NCI-H128 (cell line): ENCODE measurements around the gene GLYR1.

Experiments used
- DNase-seq: peaks from one replicate; lab custom pipeline; 2025; ENCODE audit not compliant: unreplicated experiment; lab: John Stamatoyannopoulos, UW

GLYR1 gene

DNA sequence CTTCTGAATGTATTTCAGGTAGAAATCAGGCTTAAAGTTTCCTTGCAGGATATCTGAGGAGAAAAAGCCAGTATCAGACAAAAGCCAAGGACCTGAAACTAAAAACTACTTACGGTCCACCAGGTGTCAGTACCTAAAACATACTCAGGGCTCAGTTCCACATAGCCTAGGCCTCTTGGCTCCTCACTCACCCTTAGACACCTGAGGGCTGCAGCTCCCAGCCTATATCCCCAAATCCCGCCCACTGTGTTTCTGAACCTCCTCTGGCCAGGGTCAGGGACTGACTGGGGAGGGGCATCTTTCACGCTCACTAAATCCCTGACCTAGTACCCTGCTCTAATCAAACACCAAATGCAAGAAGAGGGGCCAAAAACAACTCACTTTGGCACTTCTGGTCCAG, 35.8 kb downstream of the GLYR1 start:
- no peak for DNase-seq

DNA sequence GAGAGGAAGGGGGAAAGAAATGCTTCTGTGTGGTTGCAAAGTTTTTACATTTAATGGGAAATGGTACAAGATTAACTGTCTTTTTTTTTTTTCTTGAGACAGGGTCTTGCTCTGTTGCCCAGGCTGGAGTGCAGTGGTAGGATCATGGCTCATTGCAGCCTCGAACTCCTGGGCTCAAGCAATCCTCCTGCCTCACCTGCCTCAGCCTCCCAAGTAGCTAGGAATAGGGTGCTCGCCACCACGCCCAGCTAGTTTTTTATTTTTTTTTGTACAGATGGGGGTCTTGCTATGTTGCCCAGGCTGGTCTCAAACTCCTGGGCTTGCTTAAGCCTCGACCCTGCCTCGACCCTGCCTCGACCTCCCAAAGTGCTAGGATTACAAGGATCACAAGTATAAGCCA, 40.8 kb downstream of the GLYR1 start:
- no peak for DNase-seq

DNA sequence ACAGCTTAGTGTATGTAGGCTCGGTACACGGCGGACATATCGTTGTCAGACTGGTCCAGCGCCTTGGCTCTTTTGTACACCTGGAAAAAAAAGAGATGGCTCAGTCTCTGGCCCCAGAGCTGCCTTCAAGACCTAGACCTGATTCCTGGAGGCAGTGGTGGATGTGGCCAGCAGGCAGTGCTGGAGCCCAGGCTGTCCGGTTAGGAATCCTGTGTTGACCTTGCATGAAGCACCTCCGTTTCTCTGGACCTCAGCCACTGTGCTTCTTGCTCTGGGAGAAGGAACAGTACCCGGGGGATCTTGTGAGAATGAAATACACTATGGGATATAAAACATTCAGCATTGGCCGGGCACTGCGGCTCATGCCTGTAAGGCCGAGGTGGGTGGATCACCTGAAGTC, 41.9 kb downstream of the GLYR1 start:
- no peak for DNase-seq

DNA sequence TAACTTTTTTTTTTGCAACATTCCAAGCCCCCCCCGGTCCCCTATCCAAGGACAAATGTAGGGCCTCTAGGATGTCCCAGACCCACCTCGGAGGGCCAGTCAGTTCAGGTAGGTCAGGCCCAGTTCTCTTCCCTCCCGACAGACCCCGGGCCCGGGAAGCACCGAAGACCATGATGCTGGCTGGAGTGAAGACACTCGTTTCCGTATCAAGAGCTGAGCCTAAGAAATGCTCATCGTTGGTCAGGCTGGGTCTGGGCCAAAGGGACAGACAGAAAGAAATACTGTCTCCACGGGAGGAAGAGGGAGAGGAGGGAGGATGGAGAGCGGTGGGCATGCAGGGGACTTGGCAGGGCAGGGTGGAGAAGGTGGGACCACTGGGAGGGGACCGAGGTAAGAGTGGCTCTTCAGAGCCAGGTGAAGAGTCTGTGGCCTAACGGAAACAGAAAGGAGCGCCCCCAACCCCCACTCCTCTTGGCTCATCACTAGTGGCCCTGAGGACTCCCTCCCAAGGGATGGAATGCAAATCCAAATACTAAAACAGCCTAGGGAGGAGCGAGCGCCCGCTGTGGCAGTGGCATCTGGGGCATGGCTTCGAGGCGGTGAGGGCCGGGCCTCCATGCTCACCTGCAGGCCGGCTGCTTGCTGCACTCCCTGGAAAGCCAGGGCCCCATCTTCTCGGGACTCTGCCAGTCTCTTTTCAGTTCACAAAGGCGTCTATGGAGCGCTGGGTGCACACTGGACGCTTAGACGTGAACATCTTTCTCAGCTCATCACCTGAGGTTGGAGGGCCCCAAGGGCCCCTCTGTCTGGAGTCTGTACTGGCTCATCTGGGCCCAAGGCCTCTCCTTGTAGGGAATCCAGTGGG, 43.0 kb downstream of the GLYR1 start:
- no peak for DNase-seq

DNA sequence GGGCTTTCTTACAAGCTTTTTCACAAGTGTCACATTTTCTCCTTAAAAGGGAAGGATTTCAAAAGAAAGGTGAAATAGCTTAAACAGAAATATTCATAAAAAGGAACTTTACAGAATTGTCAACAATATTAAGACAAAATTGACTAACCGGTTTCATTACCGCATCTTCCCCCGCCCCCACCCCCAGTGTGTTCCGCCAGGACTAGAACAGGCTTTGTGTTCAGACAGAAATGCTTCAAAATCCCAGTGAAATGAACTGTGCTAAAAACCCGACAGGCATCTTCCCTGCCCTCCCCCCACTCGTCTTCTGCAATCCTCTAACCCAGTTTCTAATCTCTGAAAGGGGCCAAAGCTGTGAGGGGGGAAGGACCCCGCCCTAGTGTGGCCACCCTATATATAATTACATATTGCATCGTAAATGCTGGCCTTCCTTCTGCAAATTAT, 43.7 kb downstream of the GLYR1 start:
- DNase-seq, result no peak

DNA sequence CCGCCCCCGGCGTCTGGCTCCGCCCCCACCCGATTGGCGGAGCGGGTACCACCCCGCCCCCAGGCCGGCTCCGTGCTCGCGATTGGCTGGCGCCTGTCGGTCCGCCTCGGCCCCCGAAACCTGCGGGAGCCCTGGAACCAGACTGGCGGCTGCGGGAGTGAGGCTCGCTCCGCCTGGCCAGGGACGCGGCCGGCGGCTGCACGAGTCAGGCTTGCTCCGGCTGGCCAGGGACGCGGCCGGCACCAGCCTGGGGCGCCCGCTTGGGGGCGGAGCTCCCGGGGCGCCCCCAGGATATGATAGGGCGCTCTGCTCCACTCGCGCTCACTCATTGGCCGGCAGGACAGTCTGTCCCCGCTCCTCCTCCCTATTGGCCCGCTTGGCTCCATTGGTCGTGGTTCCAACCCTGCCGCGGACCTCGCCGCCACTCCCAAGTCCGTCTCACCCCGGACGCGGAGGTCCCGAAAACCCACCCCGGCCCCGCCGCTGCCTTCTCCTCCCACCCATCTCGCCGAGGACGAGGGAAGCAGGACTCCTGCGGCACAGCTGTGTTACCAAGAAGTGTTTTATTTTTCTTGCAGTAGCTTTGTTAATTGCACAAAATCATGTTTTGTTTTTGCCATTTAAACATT, 44.3 kb downstream of the GLYR1 start:
- DNase-seq, result peak; percentile 72

DNA sequence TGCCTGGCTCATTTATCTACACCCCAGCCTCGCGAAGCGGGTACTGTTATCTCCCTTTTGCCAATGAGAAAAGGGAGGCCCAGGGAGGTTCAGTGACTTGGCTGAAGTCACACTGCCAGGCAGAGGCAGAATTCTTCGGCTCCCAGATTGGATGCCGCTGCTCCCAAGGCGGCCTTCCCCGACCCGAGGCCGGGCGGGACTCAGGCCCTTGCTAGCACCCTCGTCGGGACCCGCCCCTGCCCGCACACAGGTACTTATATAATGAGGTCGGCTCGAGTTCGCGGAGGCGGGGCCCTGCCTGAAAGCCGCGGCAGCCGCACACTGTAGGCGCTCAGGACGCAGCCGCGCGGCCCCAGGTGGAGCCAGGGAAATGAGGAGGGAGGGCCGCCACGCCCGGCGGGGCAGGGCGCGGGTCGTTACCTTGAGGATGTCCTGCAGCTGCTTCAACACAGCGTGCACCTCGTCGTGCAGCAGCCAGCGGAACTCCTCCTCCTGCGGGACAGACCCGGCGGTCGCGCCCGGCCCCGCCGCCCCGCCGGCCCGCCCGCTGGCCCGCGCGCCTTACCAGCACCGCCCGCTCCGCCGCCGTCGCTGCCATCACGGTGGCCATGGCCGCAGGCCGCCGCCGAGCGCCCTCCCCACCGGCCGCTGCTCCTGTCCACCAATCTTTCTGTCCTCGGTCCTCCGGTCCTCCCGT, 45.0 kb downstream of the GLYR1 start, which contains the start of gene ROGDI:
TSS of gene ROGDI (minus strand) at position 672 of the 697 bp plus-strand sequence. CDS start at position 610, 62 bp downstream.
- DNase-seq, result peak; percentile 34

DNA sequence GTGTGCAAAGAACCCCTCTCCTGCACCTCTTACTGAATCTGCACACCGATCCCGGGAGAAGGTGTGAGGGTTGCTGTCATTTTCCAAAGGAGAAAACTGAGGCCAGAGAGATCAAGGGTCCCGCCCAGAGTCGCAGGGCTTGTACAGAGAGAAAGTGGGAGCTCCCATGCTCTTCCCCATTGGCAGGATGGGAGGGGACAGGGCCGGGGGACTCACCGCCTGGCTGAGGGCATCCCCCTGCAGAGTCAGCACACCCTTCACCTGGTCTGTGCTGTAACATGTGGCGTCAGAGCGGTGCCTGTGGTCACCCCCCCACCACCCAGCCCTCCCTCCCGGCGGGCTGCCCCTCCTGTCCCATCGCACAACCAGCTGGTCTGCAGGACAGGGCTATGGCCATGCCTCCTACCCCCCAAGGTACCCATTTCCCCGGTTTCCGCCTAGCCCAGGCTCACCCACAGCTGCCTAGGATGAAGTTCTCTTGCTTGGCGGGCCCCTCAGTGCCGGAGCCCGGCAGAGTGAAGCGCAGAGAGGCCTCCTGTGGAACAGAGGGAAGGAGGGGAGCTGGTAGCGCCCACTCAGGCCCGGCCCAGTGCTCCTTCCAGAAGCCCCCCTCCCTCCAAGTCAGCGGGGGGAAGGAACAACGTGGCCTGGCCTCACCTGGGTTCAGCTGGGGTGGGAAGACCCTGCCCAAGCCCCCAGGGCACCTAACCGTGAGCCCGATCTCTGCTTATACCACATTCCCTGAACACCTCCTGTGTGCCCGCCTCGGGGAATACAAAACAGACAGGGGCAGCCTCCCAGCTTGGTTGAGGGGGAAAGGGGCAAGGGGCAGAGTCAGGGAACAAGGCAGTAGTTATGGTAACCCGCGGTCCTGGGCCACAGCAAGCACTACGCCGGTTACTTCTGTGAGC, 45.8 kb downstream of the GLYR1 start:
- no peak for DNase-seq

DNA sequence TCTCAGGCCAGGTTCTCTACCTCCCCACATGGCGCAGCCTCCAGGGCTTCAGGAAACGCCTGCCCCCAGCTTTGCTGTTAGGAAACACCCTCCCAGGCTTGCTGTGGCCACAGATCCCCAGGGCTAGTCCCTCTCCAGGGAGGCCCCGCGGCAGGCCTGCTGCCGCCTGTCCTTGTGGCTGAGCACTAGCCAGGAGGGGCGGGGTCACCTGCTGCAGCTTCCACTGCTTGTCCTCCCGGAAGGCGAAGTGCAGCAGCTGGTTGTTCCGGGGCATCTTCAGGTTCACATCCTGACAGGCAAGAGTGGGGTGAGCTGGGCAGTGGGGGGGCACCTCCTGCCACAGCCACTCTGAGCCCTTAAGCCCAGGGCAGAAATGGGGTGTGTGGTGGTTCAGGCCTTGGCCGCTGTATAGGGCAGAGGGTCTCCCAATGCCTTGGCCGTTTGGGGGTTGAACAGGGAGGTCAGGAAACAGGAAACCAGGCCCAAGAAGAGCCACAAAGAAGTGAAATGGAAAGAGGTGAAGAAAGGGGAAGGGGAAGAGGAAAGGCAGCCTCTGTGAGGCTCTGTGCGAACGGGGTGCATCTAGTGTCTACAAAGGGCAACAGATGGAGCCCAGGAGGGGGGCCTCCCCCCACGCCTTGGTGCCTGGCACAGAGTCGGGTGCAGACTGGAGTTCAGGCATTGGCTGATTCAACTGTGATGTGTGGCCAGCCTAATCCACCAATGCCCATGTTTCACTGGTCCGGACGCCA, 46.6 kb downstream of the GLYR1 start:
- no peak for DNase-seq

DNA sequence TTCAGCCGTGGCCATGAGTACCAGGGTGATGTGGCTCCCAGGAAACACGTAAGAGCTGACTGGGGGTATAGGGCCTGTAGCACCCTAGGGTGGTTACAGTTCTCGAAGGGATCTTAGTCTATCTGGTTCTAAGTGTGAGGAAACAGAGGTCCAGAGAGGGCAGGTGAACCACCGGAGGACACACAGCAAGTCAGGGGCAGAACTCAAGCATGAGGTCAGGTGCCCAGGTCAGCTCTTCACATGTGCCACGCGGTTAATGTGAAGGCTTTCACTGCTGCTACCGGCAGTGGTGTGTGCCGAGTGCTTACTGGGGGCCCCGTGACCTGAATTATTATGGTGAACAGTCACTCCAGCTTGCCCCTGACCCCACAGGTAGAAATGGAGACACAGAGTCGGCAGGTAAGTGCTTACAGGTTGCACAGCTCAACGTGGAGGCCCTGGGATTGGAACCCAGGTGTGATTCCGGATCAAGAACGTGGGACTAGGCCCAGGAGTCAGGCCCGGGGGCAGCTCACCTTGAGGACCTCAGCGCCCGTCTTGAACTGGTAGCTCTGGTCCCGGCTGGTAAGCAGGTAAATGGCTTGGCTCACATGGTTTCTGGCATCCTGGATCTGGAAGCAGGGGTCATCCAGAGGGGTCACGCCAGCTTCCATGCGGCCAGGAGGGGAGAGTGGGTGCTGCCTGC, 47.8 kb downstream of the GLYR1 start:
- no peak for DNase-seq

DNA sequence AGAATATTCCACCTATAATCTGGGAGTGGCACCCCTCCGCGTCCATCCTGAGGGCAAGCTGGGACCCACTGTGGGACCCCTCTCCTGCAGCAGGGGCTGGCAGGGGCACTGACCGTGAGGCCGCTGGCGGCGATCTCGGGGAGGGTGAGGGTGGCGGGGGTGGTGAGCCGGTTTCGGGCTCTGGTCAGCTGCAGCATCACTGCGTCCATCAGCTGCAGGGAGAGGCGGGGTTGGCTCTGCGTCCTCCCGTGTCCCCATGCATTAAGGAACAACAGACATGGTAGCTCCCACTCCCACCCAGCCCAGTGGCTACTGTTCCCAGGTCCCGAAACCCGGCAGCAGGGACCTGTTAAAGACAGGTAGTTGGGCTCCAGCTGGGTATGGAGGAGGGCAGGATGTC, 48.6 kb downstream of the GLYR1 start:
- DNase-seq, result no peak

DNA sequence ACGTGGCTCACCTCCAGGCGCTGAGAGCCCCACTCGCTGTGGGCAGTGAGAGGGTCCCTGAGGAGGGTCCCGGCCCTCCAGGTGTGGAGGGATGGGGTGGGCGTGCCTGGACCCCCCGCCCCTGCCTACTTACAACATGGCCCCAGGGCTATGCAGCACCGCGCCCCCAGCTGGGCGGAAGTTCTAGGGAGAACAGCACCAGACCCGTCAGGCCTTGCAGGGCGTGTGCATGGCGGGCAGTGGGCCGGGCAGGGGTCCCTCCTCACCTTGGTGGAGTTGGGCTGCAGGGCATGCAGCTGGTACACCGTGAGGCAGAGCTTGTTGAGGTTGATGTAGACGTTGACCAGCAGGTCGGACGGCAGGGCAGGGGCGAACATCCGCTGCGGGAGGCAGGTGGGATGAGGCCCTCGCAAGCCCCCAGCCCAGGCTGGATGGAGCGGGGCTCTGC, 49.3 kb downstream of the GLYR1 start:
- no peak for DNase-seq

DNA sequence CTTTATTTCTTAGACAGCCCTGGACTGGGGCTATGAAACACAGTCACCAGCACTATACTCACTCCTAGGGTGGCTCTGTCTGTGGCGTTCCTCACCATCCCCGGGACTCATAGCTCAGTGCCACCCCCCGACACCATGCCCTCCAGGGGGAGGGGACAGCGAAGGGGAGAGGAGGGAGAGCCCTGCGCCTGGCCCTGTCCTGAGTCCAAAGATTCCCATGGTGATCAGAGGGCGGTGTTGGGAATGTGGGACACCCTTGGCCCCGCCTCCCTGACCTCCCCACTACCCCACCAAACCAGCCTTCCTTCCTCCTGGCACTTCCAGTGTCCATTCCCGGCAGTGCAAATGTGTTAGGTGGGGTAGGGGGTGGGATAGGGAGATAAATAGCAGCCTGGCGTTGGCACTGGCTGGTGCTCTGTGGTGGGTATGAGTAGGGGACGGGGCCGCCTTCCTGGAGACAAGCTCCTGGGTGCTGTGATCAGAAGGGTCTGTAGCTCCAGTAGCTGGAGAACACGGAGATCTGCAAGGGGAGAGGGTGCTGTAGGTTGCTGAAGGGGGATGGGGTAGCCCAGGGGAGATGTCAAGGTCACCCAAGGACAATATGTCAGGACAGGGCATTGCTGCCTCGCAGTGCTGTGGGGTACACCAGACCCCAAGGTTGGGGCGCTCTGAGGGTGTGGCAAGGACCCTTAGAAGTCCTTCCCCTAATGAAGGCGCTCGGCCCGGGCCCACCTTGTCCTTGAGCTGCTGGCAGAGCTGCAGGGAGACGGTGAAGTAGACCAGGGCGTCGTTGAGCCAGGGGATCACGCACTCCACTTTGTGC, 49.9 kb downstream of the GLYR1 start:
- no peak for DNase-seq

DNA sequence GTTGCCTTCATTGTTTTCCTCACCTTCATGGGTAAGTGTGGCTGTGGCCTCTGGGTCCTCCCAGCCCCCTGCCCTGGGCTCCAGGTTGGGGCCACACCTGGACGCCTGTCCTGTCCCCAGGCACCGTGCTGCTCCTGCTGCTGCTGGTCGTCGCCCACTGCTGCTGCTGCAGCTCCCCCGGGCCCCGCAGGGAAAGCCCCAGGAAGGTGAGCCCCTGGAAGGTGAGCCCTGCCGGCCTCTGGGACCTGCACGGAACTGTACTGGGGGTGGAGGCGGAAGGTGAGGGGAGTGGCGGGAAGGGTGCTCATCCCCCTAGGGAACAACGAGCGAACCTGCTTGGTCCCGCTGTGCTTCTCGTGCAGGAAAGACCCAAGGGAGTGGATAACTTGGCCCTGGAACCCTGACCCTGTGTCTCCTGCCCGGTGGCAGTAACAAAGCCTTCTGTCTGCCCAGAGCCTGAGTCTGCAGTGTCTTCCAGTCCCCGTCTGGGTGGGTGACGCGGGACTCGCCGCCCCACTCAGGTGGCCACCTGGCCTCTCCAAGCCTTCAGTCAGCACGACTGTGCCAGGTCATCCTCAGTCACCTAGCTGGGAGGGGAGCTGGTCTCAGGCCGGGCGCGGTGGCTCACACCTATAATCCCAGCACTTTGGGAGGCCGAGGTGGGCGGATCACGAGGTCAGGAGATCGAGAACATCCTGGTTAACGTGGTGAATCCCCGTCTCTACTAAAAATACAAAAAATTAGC, 51.1 kb downstream of the GLYR1 start:
- no peak for DNase-seq

DNA sequence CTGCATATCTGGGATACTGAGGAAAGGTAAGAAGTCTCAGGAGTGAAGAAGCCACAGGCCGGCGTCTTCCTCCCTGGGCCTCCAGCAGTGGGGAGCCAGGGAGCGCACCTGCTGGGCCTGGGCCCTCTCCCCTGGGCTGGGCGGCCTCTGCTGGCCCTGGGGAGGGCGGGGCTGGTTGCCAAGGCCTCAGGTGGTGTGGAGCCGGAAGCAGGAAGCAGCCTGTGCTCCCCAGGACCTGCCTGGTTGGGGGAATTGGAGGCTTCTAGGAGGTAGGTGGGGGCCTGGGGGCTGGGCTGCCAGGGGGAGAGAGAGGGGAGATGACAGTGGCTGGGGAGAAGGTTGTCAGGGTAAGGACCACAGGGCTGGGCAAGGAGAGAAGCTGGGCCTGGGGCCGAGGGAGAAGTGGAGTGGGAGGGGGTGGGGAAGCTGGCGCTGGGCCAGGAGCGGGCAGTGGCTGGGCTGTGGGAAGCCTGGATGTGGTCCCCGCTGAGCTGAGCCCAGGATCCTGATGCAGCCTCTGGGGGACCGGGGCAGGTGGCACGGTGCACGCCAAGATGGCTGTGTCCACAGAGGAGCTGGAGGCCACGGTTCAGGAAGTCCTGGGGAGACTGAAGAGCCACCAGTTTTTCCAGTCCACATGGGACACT, 51.8 kb downstream of the GLYR1 start, which contains the start of gene SMIM22:
TSS of gene SMIM22 (plus strand) at position 189 of the 647 bp plus-strand sequence. CDS start at position 555, 366 bp downstream.
- DNase-seq, result no peak

DNA sequence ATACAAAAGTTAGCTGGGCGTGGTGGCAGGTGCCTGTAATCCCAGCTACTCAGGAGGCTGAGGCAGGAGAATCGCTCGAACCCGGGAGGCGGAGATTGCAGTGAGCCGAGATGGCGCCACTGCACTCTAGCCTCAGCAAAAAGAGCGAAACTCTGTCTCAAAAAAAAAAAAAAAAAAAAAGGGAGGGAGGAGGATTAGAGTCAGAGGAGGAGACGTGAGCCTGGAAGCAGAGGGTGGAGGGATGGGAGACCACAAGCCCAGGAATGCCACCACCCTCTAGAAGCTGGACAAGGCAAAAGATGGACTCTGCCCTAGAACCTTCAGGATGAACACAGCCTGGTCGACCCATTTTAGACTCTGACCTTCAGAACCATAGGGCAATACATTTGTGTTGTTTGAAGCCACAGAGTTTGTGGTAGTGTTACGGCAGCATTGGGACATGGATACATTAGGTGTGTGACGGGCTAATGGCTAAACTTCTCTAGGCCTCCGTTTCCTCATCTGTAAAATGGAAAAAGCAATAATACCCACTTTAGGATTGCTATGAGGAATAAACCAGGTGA, 54.1 kb downstream of the GLYR1 start:
- DNase-seq, result no peak

DNA sequence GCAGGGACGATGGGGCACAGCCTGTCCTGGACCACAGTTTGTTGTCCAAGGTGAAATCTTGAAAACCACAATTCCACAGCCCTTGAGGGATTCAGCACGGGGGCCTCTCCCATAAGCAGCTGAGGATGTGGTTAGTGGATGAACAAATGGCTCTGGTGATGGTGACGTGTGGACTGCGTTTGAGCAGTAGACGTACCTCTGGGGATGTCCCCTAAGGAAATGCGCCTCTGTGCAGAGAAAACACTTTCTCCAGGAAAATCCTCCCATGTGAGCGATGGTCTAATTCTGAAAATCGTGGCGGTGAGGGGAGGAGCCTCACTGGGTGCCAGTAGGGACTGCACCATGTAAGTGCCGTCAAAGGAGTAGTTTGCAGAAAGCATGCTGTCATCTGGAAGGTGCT, 56.2 kb downstream of the GLYR1 start:
- DNase-seq, result no peak
